Mesendoderm (in vitro differentiated cells): ENCODE measurements around the gene CELA3A.
A peak's percentile ranks its signal among the peaks of the same experiment; 100 is the strongest.
"Not testable (repeated sequence)": the region's sequence is repeated elsewhere in the genome, so short reads cannot be mapped to it uniquely, and the experiment has no call there.

Experiments
- DNase-seq: peaks from one replicate; pipeline ENCODE4 v3.0.0; 2013
- H2AK5ac ChIP-seq: 2 replicates; pipeline ENCODE4 v1.6.1; 2013; ENCODE audit warnings: low read length, inconsistent platforms
- H2BK120ac ChIP-seq: 2 replicates; pipeline ENCODE4 v1.6.1; 2013; ENCODE audit warnings: low read depth, mild to moderate bottlenecking, low read length, moderate library complexity, mixed read lengths
- H2BK15ac ChIP-seq: replicated peaks from 2 replicates; pipeline ENCODE4 v1.6.1; 2013; ENCODE audit warnings: low read depth, mild to moderate bottlenecking, moderate library complexity
- H2BK5ac ChIP-seq: 2 replicates; pipeline ENCODE4 v1.6.1; 2013; ENCODE audit warnings: low read length, inconsistent platforms
- H3K18ac ChIP-seq: 2 replicates; pipeline ENCODE4 v1.6.1; 2013; ENCODE audit warnings: mild to moderate bottlenecking, low read length, mixed read lengths
- H3K23ac ChIP-seq: one replicate; pipeline ENCODE4 v1.6.1; 2013; ENCODE audit warnings: low read length
- H3K27ac ChIP-seq: 2 replicates; pipeline ENCODE4 v1.5.1; 2013; ENCODE audit warnings: low read depth, mild to moderate bottlenecking, inconsistent platforms, low read length, moderate library complexity
- H3K27me3 ChIP-seq: 2 replicates; pipeline ENCODE4 v1.6.1; 2013; ENCODE audit warnings: low read length, control low read depth, mild to moderate bottlenecking, inconsistent platforms; ENCODE audit not compliant: insufficient read depth, poor library complexity
- H3K36me3 ChIP-seq: 2 replicates; pipeline ENCODE4 v1.6.1; 2013; ENCODE audit warnings: low read length, inconsistent platforms; ENCODE audit not compliant: control insufficient read depth, insufficient read depth
- H3K4ac ChIP-seq: one replicate; pipeline ENCODE4 v1.6.1; 2013; ENCODE audit warnings: low read depth, mild to moderate bottlenecking, low read length, moderate library complexity
- H3K4me1 ChIP-seq: 2 replicates; pipeline ENCODE4 v1.6.1; 2013; ENCODE audit warnings: low read depth, low read length, inconsistent platforms; ENCODE audit not compliant: control insufficient read depth
- H3K4me2 ChIP-seq: 2 replicates; pipeline ENCODE4 v1.6.1; 2013; ENCODE audit warnings: low read length
- H3K4me3 ChIP-seq: 2 replicates; pipeline ENCODE4 v1.5.1; 2013; ENCODE audit warnings: mild to moderate bottlenecking, low read length
- H3K56ac ChIP-seq: one replicate; pipeline ENCODE4 v1.6.1; 2013; ENCODE audit warnings: low read length
- H3K79me1 ChIP-seq: 2 replicates; pipeline ENCODE4 v1.6.1; 2013; ENCODE audit warnings: low read length, inconsistent platforms
- H3K79me2 ChIP-seq: 2 replicates; pipeline ENCODE4 v1.6.1; 2013; ENCODE audit warnings: mild to moderate bottlenecking, low read length; ENCODE audit not compliant: control insufficient read depth, insufficient read depth
- H3K9ac ChIP-seq: 2 replicates; pipeline ENCODE4 v1.6.1; 2013; ENCODE audit warnings: low read length, inconsistent platforms
- H4K5ac ChIP-seq: one replicate; pipeline ENCODE4 v1.6.1; 2013; ENCODE audit warnings: low read length
- H4K8ac ChIP-seq: one replicate; pipeline ENCODE4 v1.6.1; 2013; ENCODE audit warnings: low read depth, mild to moderate bottlenecking, control low read depth, low read length, moderate library complexity
- WGBS: extraction: QIAGEN DNeasy Blood & Tissue Kit; methylation state at CpG from one replicate; pipeline ENCODE4 v1.1.7; 2013; ENCODE audit warnings: low lambda C conversion rate, missing lambda C conversion rate; ENCODE audit not compliant: insufficient coverage; ENCODE audit errors: extremely low coverage; 5-methylcytosine and 5-hydroxymethylcytosine counted together

CELA3A gene

DNA sequence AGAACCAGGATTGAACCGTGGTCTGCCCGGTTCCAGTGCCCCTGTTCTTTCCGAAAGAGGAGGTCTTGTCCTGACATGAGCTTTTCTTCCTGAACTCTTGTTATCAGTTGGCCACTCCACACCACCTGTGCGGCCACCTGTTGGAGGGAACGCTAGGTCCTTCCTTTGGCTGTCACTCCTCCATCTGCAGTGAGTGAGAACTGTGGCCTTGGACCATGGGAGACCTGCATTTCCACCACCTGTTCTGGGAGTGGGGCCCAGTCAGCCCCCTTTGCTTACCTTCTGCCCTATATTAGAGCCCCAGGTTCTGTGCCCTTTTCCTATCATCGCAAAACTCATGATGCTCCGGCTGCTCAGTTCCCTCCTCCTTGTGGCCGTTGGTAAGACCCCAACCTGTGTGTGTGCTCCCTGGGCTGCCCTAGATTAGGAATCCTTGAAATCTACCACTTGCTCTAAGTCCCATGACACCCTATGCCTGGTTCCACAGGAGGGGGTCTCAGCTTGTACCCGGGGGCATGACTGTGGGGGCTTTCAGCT is 24.7 kb upstream of the CELA3A start, which contains the start of gene CELA3B:
Gene CELA3B, plus strand, starts transcription at position 320 of the 537 bp plus-strand sequence. Its CDS starts 18 bp downstream, at position 338.
- H2BK120ac ChIP-seq, H4K8ac ChIP-seq, H3K9ac ChIP-seq, H2BK15ac ChIP-seq, H3K4me1 ChIP-seq, H3K79me2 ChIP-seq, H2AK5ac ChIP-seq, H3K79me1 ChIP-seq, H4K5ac ChIP-seq, H3K18ac ChIP-seq, H3K36me3 ChIP-seq, H2BK5ac ChIP-seq, H3K56ac ChIP-seq, DNase-seq, H3K27ac ChIP-seq, H3K4ac ChIP-seq, H3K4me2 ChIP-seq, H3K23ac ChIP-seq, H3K27me3 ChIP-seq, H3K4me3 ChIP-seq: not testable (repeated sequence)
- WGBS, result no CpG with 5 or more reads among the region's 9 CpGs

DNA sequence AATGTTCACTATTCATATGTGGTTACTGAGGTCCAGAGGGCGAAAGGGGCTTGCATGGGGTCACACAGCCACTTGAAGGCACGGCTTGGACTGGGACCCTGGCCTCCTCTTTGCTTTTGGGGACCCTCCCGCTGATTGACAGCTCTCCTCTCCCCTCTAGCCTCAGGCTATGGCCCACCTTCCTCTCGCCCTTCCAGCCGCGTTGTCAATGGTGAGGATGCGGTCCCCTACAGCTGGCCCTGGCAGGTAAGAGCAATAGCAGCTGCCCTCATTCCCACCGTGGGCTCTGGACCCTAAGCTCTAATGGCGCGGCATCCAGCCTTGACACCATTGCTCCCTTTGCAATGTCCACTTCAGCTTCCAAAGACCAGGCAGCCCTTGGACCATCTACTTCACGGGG is 23.2 kb upstream of the CELA3A start:
- not testable (repeated sequence) for H3K36me3 ChIP-seq, H2BK15ac ChIP-seq, H3K56ac ChIP-seq, H3K18ac ChIP-seq, H3K4me1 ChIP-seq, H3K23ac ChIP-seq, H2BK120ac ChIP-seq, H3K4ac ChIP-seq, H3K79me1 ChIP-seq, H4K8ac ChIP-seq, H3K27ac ChIP-seq, H3K9ac ChIP-seq, H3K79me2 ChIP-seq, H4K5ac ChIP-seq, H3K4me2 ChIP-seq, H3K4me3 ChIP-seq, H3K27me3 ChIP-seq, H2BK5ac ChIP-seq, H2AK5ac ChIP-seq, DNase-seq
- no CpG with 5 or more reads among the region's 11 CpGs for WGBS

DNA sequence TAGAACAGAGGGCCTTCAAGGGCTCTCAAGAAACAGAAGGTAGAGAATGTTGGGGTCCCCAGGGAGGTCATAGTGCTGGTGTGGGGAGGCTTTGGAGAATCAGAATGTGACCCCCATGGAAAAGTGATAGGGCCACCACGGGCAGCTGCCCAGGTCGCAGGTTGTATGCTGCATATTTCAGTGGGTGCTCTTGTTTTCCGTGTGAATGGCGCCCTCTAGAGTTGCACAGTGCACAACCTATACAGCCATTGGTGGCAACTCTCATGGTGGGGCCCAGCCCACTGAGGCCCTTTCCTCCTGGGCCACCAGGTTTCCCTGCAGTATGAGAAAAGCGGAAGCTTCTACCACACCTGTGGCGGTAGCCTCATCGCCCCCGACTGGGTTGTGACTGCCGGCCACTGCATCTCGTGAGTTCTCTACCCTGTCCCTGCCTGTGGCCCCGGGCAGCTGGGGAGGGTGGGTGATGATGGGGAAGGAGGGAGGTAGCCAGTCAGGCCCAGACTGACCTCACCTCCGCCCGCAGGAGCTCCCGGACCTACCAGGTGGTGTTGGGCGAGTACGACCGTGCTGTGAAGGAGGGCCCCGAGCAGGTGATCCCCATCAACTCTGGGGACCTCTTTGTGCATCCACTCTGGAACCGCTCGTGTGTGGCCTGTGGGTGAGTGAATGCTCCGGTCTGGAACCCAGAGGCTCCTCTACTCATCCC is 20.8 kb upstream of the CELA3A start:
- H4K8ac ChIP-seq, H2BK120ac ChIP-seq, H3K23ac ChIP-seq, H3K9ac ChIP-seq, H3K79me1 ChIP-seq, H3K36me3 ChIP-seq, H4K5ac ChIP-seq, H3K4me1 ChIP-seq, H2BK15ac ChIP-seq, H3K79me2 ChIP-seq, H3K56ac ChIP-seq, H3K4me3 ChIP-seq, H3K4ac ChIP-seq, H3K4me2 ChIP-seq, H2BK5ac ChIP-seq, H3K18ac ChIP-seq, H2AK5ac ChIP-seq, H3K27me3 ChIP-seq, H3K27ac ChIP-seq: not testable (repeated sequence)
- DNase-seq, result peak; percentile 57
- no CpG with 5 or more reads among the region's 21 CpGs for WGBS

DNA sequence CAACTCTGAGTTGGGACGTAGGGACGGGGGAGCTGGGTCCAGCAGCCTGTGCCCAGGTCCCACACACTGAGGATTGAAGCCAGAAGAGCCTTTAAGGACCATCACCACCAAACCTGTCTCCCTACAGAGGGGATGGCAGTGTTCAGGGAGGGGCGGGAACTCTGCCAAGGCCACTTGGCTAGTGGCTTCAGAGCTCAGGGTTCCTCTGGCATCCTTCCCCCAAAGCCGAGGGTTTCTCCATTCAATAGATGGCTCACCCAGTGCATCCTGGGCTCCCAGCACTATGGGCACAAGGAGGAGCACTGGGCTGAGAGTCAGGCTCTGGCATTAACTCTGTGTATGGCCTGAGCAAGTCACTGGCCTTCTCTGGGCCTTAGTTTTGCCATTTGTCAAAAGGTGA is 20.2 kb upstream of the CELA3A start:
- WGBS, result no CpG with 5 or more reads among the region's 4 CpGs
- not testable (repeated sequence) for H2BK120ac ChIP-seq, H3K27ac ChIP-seq, H3K4me2 ChIP-seq, H3K56ac ChIP-seq, H3K27me3 ChIP-seq, H3K4me1 ChIP-seq, H3K4me3 ChIP-seq, H3K36me3 ChIP-seq, DNase-seq, H2BK15ac ChIP-seq, H3K23ac ChIP-seq, H3K18ac ChIP-seq, H4K8ac ChIP-seq, H2AK5ac ChIP-seq, H3K4ac ChIP-seq, H3K79me2 ChIP-seq, H3K9ac ChIP-seq, H2BK5ac ChIP-seq, H3K79me1 ChIP-seq, H4K5ac ChIP-seq

DNA sequence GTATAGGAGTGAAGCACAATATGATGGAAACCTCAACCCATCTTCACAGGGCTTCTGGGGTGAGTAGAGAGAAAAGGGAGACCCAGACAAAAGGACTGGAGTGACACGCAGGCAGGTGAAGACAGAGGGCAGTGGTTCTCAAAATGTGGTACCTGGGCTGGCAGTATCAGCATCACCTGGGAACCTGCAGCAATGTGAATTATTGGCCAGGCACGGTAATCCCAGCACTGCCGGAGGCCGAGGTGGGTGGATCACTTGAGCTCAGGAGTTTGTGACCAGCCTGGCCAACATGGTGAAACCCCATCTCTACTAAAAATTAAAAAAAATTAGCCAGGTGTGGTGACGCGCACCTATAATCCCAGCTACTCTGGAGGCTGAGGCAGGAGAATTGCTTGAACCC is 19.3 kb upstream of the CELA3A start:
- H3K9ac ChIP-seq, H3K27me3 ChIP-seq, H2BK120ac ChIP-seq, H3K4me1 ChIP-seq, H3K18ac ChIP-seq, H3K27ac ChIP-seq, H2BK5ac ChIP-seq, H3K79me2 ChIP-seq, H4K8ac ChIP-seq, H3K79me1 ChIP-seq, H3K23ac ChIP-seq, H2AK5ac ChIP-seq, H2BK15ac ChIP-seq, DNase-seq, H3K4ac ChIP-seq, H3K36me3 ChIP-seq, H3K56ac ChIP-seq, H4K5ac ChIP-seq, H3K4me2 ChIP-seq, H3K4me3 ChIP-seq: not testable (repeated sequence)
- WGBS, result no CpG with 5 or more reads among the region's 6 CpGs

DNA sequence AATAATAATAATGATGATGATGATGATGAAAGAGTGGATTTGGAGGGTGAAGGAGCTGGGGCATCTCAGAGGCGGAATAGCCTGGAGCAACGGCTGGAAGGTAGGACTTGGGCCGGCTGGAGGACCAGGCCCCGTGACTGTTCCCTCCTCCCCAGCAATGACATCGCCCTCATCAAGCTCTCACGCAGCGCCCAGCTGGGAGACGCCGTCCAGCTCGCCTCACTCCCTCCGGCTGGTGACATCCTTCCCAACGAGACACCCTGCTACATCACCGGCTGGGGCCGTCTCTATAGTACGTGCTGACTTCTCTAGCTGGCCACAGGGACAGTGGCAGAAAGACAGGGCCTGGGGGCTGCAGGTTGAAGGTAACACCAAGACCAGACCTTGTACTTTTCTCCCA is 17.9 kb upstream of the CELA3A start:
- not testable (repeated sequence) for H2BK15ac ChIP-seq, H3K23ac ChIP-seq, H3K4me3 ChIP-seq, H3K56ac ChIP-seq, H2BK5ac ChIP-seq, H3K9ac ChIP-seq, H4K8ac ChIP-seq, H3K27me3 ChIP-seq, H3K79me1 ChIP-seq, H3K36me3 ChIP-seq, H3K4ac ChIP-seq, H2AK5ac ChIP-seq, H2BK120ac ChIP-seq, H3K18ac ChIP-seq, H3K4me2 ChIP-seq, H3K27ac ChIP-seq, DNase-seq, H3K4me1 ChIP-seq, H4K5ac ChIP-seq, H3K79me2 ChIP-seq
- WGBS, result no CpG with 5 or more reads among the region's 15 CpGs
